HG03520 (cell line): ENCODE data around the gene TMEM123.

Experiments
- ATAC-seq: cut with Tn5 transposase; IDR thresholded peaks from one replicate; pipeline ENCODE4 v1.9.1; 2021; ENCODE audit warnings: mild to moderate bottlenecking, moderate library complexity; ENCODE audit not compliant: unreplicated experiment

The TMEM123 gene

GRCh38 chr11:102368472-102368871 is 84.1 kb downstream of the TMEM123 start:
- peak; percentile 100 for ATAC-seq

GRCh38 chr11:102367364-102367763 is 85.2 kb downstream of the TMEM123 start:
- ATAC-seq = no peak

- no peak for ATAC-seq
Observed at GRCh38 chr11:102364991-102365390, 87.6 kb downstream of the TMEM123 start.

- peak; percentile 67 for ATAC-seq
Observed at GRCh38 chr11:102361086-102362031, 91.2 kb downstream of the TMEM123 start.

- no peak for ATAC-seq
Observed at GRCh38 chr11:102360681-102361080, 91.9 kb downstream of the TMEM123 start.

- no peak for ATAC-seq
Observed at GRCh38 chr11:102359372-102359771, 93.2 kb downstream of the TMEM123 start.

GRCh38 chr11:102357116-102357515 is 95.4 kb downstream of the TMEM123 start:
- ATAC-seq = no peak

- ATAC-seq = peak; percentile 25
Observed at GRCh38 chr11:102347462-102348370, 104.8 kb downstream of the TMEM123 start.

GRCh38 chr11:102346748-102347461 is 105.7 kb downstream of the TMEM123 start, which contains the start of gene BIRC2:
BIRC2 (plus strand) TSS chr11:102347214; CDS start chr11:102349855, 2,641 bp downstream.
- ATAC-seq = peak; percentile 90

GRCh38 chr11:102346456-102346747 is 106.2 kb downstream of the TMEM123 start:
- no peak for ATAC-seq
